Neural progenitor cell (in vitro differentiated cells): ENCODE measurements around the gene PRSS33. TPM values are rescaled to one million over a fixed set of nuclear protein-coding genes. Genes with fewer than 3 reads are reported as not detected.

Source experiments
- DNase-seq: peaks from one replicate; pipeline ENCODE4 v3.0.0-alpha.2; 2016; ENCODE audit warnings: low spot score
- H2AFZ ChIP-seq: fragments of 200-600 bp; sonication (generic); replicated peaks from 2 replicates; pipeline ENCODE4 v1.6.1; 2016; ENCODE audit warnings: antibody characterized with exemption
- H3F3A ChIP-seq: fragments of 200-600 bp; sonication (generic); 2 replicates; pipeline ENCODE4 v1.6.1; 2016; ENCODE audit warnings: antibody characterized with exemption, low read depth
- H3K27ac ChIP-seq: fragments of 200-600 bp; sonication (generic); 2 replicates; pipeline ENCODE4 v1.5.1; 2016; ENCODE audit warnings: mild to moderate bottlenecking
- H3K27me3 ChIP-seq: fragments of 200-600 bp; sonication (generic); 2 replicates; pipeline ENCODE4 v1.6.1; 2016; ENCODE audit warnings: mild to moderate bottlenecking, moderate library complexity
- H3K36me3 ChIP-seq: fragments of 200-600 bp; sonication (generic); 2 replicates; pipeline ENCODE4 v1.5.1; 2016
- H3K4me1 ChIP-seq: fragments of 200-600 bp; sonication (generic); 2 replicates; pipeline ENCODE4 v1.6.1; 2016; ENCODE audit warnings: mixed run types
- H3K4me2 ChIP-seq: fragments of 200-600 bp; sonication (generic); 2 replicates; pipeline ENCODE4 v1.6.1; 2016
- H3K4me3 ChIP-seq: fragments of 200-600 bp; sonication (generic); 2 replicates; pipeline ENCODE4 v1.5.1; 2016
- H3K79me2 ChIP-seq: fragments of 200-600 bp; sonication (generic); 2 replicates; pipeline ENCODE4 v1.6.1; 2016; ENCODE audit warnings: low read depth
- H3K9ac ChIP-seq: fragments of 200-600 bp; sonication (generic); 2 replicates; pipeline ENCODE4 v1.6.1; 2016
- H3K9me3 ChIP-seq: fragments of 200-600 bp; sonication (generic); 2 replicates; pipeline ENCODE4 v1.5.1; 2016; ENCODE audit warnings: low read depth
- H4K20me1 ChIP-seq: fragments of 200-600 bp; sonication (generic); 2 replicates; pipeline ENCODE4 v1.6.1; 2016; ENCODE audit warnings: low read depth
- H3K27ac Mint-ChIP-seq: 3 replicates; pipeline ENCODE4 v1.8.0; 2021; ENCODE audit warnings: mixed read lengths
- H3K27me3 Mint-ChIP-seq: 2 replicates; pipeline ENCODE4 v1.8.0; 2022; ENCODE audit warnings: low read depth, mild to moderate bottlenecking, inconsistent platforms, moderate library complexity, mixed read lengths; ENCODE audit not compliant: insufficient read depth
- H3K36me3 Mint-ChIP-seq: 3 replicates; pipeline ENCODE4 v1.8.0; 2021; ENCODE audit warnings: mixed read lengths
- H3K4me1 Mint-ChIP-seq: 3 replicates; pipeline ENCODE4 v1.8.0; 2021; ENCODE audit warnings: mixed read lengths
- H3K4me3 Mint-ChIP-seq: 3 replicates; pipeline ENCODE4 v1.8.0; 2021; ENCODE audit warnings: mild to moderate bottlenecking, moderate library complexity, mixed read lengths
- H3K9me3 Mint-ChIP-seq: 3 replicates; pipeline ENCODE4 v1.8.0; 2020; ENCODE audit warnings: mixed read lengths
- CTCF ChIP-seq: fragments of 200-600 bp; sonication (generic); IDR thresholded peaks from 2 replicates; pipeline ENCODE4 v1.5.1; 2017; ENCODE audit warnings: antibody characterized with exemption, mild to moderate bottlenecking
- EZH2 ChIP-seq: fragments of 200-600 bp; sonication (generic); IDR thresholded peaks from 2 replicates; pipeline ENCODE4 v1.6.1; 2017; ENCODE audit warnings: antibody characterized with exemption, mild to moderate bottlenecking, moderate library complexity
- EZH2phosphoT487 ChIP-seq: fragments of 200-600 bp; sonication (generic); IDR thresholded peaks from 2 replicates; pipeline ENCODE4 v1.6.1; 2017; ENCODE audit warnings: antibody characterized with exemption
- total RNA-seq: library from RNA; depleted of rRNA; stranded (reverse); fragments of >200 nt; gene quantifications from 2 replicates; pipeline ENCODE4 v1.2.3, GENCODE V29; 2015; ENCODE audit warnings: low replicate concordance

PRSS33 gene
- total RNA-seq, 1 donor from 2014 or later: 0.73 TPM

GRCh38 chr16:2830355-2830695 lies 43.0 kb upstream of the PRSS33 start:
- H3K9me3 ChIP-seq: no peaks in the 10 kb centered on the region
- Mint-ChIP-seq H3K4me3 (no peak overlapping the region), H3K27ac (no peak overlapping the region), H3K27me3 (peaks cover 2% of the 10 kb centered on the region), H3K9me3 (no peaks in the 10 kb centered on the region), H3K4me1 (peaks cover under 1% of the 10 kb centered on the region), H3K36me3 (no peaks in the 10 kb centered on the region)
- H3K4me3 ChIP-seq: no peak overlapping the region
- no peak overlapping the region for H2AFZ ChIP-seq
- H3K27me3 ChIP-seq: no peaks in the 10 kb centered on the region
- H3K79me2 ChIP-seq: no peaks in the 10 kb centered on the region
- no peak for DNase-seq
- TF ChIP-seq EZH2: no peak
- no peak for TF ChIP-seq CTCF
- no peak for TF ChIP-seq EZH2phosphoT487
- H3K36me3 ChIP-seq: no peaks in the 10 kb centered on the region
- no peaks in the 10 kb centered on the region for H3K4me1 ChIP-seq
- no peaks in the 10 kb centered on the region for H4K20me1 ChIP-seq
- H3K9ac ChIP-seq: no peak overlapping the region
- H3K27ac ChIP-seq: no peak overlapping the region
- H3F3A ChIP-seq: no peaks in the 10 kb centered on the region
- H3K4me2 ChIP-seq: no peak overlapping the region

GRCh38 chr16:2829501-2830354 lies 42.4 kb upstream of the PRSS33 start, which contains the start of gene ZG16B:
Gene ZG16B, plus strand, starts transcription at chr16:2830303. Its CDS starts 139 bp downstream, at chr16:2830442.
- Histone ChIP-seq H3F3A (no peaks in the 10 kb centered on the region), H3K79me2 (no peaks in the 10 kb centered on the region), H3K9me3 (no peaks in the 10 kb centered on the region), H3K9ac (no peak within 1 kb of the TSS), H2AFZ (no peak within 1 kb of the TSS), H3K36me3 (no peaks in the 10 kb centered on the region), H3K4me1 (no peaks in the 10 kb centered on the region), H3K27ac (no peak within 1 kb of the TSS), H3K4me2 (no peak within 1 kb of the TSS), H3K27me3 (no peaks in the 10 kb centered on the region), H3K4me3 (no peak within 1 kb of the TSS), H4K20me1 (no peaks in the 10 kb centered on the region)
- Mint-ChIP-seq H3K9me3 (no peaks in the 10 kb centered on the region), H3K4me3 (no peak within 1 kb of the TSS), H3K27me3 (peaks cover 2% of the 10 kb centered on the region), H3K4me1 (no peaks in the 10 kb centered on the region), H3K27ac (no peak within 1 kb of the TSS), H3K36me3 (no peaks in the 10 kb centered on the region)
- no peak for DNase-seq
- TF ChIP-seq EZH2phosphoT487: no peak
- TF ChIP-seq EZH2: no peak
- TF ChIP-seq CTCF: no peak

GRCh38 chr16:2828876-2829430 lies 41.6 kb upstream of the PRSS33 start:
- no peaks in the 10 kb centered on the region for H3K9me3 Mint-ChIP-seq
- no peak for TF ChIP-seq CTCF

More at GRCh38 chr16:2828876-2829430, 41.6 kb upstream of the PRSS33 start:
- DNase-seq: no peak
- H3F3A ChIP-seq: no peaks in the 10 kb centered on the region
- Mint-ChIP-seq H3K27ac (no peak overlapping the region), H3K4me1 (no peaks in the 10 kb centered on the region), H3K27me3 (peaks cover 2% of the 10 kb centered on the region), H3K4me3 (no peak overlapping the region), H3K36me3 (no peaks in the 10 kb centered on the region)
- no peaks in the 10 kb centered on the region for H3K9me3 ChIP-seq
- no peak overlapping the region for H3K27ac ChIP-seq
- H3K4me3 ChIP-seq: no peak overlapping the region
- no peaks in the 10 kb centered on the region for H3K4me1 ChIP-seq
- no peaks in the 10 kb centered on the region for H4K20me1 ChIP-seq
- H3K36me3 ChIP-seq: no peaks in the 10 kb centered on the region
- H3K4me2 ChIP-seq: no peak overlapping the region
- H3K27me3 ChIP-seq: no peaks in the 10 kb centered on the region
- H3K79me2 ChIP-seq: no peaks in the 10 kb centered on the region
- H3K9ac ChIP-seq: no peak overlapping the region
- no peak overlapping the region for H2AFZ ChIP-seq
